CD4-positive, alpha-beta T cell treated with Interleukin-6 for 4 hours (primary cell): ENCODE results near the gene SNX1.

Experiments
- DNase-seq: peaks from one replicate; pipeline ENCODE4 v3.0.0-alpha.2; 2020; ENCODE audit warnings: mixed read lengths

The SNX1 gene

DNA sequence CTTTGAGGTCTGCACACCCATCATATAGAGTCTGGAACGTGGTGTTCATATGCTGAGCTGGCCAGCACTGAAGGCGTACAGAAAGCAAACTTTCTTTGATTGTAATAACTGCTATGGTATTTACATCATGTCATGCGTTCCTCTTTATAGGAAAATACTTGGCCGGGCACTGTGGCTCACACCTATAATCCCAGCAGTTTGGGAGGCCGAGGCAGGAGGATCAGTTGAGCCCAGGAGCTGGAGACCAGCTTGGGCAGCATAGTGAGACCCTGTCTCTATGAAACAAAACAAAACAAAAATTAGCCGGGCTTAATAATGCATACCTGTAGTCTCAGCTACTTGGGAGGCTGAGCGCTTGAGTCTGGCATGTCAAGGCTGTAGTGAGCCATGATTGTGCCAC is 52.4 kb downstream of the SNX1 start:
- no peak for DNase-seq

DNA sequence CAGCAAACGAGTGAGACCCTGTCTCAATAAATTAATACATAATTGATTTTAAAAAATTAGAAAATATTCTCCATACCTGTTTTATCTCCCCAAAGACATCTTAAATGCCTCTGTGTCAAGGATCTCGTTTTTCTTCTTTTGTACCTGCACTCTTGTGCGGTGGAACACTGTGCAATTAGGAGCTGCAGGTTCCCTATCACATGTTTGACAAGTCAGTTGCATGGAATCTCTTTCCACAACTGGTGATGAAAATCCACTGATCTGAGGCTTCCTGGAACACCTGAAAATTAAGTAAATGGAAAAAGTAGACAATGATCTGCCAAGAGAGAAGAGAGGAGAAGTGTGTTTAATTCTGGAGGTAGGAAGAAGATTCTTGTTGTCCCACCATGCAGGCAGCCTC is 52.8 kb downstream of the SNX1 start:
- DNase-seq, result no peak

DNA sequence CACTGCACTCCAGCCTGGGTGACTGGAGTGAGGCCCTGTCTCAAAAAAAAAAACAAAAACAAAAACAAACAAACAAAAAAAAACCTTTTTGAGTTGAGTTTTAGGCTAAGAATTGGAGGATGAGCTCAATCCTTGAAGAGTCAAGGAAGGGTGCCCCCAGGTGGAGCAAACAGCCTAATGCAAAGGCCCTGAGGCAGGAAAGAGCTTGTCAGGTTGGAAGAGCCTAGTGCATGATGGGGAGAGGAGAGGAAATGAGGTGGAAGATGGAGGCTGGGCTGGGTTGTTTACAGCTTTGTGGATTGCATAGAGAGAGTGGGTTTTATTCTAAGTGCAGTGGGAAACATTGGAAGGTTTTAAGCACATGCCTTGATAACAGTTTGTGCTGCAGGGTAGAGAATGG is 53.6 kb downstream of the SNX1 start:
- no peak for DNase-seq

DNA sequence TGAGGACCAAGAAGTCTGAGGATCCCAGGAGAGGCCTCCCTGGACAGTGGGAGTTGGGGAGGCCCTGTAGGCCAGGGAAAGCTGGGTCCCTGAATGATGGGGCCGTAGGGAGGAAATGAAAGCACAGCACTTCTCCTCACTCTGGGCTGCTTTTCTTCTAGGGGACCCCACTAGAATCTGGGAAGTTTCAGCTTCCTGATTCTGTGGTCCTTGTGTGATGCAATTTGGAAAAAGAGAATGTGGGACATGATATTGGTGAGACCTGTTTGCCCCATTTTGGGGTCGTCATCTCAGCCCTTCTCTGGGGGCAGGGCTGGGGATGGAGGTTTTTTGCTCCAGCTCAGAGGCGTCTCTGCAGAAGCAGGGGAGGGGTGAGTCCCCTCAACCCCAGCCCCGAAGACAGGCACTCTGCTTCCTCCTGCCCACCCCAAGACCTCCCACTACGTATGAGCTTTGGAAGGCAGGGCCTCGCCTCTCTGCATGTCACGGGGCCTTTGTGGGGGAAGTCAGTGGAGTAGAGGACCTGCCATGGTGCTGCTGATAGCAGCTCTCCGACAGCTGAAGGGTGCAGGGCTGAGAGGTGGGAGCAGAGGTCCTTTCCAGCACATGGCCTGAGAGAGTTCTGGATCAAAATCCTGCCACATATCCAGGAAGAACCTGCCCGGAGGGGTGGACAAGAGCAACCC is 54.3 kb downstream of the SNX1 start:
- no peak for DNase-seq

DNA sequence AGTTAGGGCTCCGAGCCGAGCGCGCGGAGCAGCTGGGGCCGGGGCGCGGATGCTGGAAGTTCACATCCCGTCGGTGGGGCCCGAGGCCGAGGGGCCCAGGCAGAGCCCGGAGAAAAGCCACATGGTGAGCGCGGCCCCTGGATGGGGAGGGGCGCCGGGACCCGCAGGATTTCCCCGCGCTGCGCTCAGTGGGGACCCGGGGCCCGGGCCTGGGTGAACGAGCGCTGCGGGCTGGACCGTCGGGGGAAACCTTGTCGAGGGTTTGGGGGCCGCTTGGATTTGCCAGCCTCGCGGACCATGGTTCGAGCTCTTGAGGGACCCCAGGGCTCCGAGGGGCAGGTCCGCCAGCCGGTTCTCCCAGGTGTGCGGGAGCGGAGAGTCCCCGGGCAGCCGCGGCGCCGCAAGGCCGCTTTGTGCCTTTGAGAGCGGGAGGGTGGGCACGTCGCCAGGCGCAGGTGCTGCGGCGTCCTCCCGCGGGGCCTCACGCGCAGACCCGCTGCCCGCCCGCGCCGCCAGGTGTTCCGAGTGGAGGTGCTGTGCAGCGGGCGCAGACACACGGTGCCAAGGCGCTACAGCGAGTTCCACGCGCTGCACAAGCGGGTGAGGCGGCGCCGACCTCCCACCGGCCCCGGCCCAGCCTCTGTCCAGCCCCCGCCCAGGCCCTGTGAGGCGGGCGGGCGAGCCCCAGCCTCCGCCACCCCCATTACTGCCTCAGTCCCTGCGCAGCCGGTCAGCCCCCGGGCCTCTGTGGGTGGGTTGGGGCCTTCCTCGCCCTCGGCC is 56.1 kb downstream of the SNX1 start, which contains the start of gene SNX22:
Gene SNX22, plus strand, starts transcription at position 5 of the 780 bp plus-strand sequence. Its CDS starts 45 bp downstream, at position 50.
- DNase-seq, result peak; percentile 48

DNA sequence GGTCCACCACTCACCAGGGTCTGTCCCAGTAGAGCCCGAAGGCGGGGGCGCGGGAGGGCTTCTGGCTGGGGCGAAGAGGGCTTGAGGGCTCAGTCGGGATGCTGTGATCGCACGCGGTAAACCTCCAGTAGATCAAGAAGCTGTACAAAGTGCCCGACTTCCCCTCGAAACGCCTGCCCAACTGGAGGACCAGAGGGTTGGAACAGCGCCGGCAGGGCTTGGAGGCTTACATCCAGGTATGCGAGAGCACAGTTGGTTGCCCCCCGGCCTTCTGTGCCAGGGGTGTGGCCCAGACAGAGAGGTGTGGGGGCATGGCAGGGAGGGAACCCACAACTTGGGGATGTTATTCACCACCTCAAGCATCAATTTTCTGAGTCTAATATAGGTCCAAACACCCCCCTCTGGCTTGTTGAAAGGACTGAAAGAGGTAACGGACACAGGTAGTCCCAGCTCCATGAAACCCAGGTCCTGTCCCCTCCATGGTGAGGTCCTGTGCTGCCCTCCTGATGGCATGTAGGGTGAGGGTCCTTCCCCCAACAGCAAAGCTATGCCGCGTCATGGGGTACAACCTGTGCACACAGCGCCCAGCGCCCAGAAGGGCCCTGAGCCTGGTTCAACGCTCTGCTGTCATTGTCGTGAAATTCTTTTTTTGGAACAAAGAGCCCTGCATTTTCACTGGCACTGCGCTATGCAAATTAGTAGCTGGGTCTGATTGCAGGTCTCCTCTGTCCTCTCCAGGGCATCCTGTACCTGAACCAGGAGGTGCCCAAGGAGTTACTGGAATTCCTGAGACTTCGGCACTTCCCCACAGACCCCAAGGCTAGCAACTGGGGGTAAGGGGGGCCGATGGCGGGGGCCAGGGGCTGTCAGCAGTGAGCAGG is 57.0 kb downstream of the SNX1 start:
- DNase-seq, result peak; percentile 15

DNA sequence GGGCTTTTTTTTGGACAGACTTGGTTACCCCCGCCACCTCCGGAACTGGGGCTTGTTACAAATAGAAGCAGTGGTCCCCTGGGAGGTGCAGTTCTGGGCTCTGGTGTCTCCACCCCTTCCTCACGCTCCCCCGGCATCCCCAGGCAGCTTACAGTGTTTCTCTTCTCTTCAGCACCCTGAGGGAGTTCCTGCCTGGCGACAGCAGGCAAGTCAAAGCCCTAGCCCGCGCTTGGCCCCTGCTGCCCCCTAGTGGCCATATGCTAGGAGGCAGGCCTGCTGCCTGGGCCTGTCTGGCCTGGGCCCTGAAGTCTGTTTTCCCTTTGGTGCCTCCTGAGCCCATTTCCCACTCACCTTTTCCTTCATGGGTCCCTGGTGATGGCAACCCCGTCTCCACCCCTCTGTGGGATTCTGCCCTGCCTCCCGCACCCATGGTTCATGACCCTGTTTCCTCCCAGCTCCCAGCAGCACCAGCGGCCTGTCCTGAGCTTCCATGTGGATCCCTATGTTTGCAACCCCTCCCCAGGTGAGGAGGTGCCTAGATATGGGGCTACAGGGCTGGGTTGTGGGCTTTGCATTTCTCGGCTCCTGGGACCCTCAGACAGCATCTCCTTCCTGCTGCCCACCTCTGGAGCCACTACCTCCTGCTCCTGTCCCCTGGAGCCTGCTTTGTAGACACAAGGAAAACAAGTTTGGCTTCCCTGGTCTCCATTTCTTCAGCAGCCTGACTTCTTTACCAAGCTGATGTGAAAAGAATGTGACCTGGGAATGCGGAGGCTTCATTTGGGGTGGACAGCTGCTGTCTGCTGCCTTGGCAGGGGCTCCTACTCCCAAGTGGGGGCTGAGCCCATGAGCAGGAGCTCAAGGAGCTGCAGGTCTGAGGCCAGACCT is 57.9 kb downstream of the SNX1 start:
- DNase-seq, result peak; percentile 92

DNA sequence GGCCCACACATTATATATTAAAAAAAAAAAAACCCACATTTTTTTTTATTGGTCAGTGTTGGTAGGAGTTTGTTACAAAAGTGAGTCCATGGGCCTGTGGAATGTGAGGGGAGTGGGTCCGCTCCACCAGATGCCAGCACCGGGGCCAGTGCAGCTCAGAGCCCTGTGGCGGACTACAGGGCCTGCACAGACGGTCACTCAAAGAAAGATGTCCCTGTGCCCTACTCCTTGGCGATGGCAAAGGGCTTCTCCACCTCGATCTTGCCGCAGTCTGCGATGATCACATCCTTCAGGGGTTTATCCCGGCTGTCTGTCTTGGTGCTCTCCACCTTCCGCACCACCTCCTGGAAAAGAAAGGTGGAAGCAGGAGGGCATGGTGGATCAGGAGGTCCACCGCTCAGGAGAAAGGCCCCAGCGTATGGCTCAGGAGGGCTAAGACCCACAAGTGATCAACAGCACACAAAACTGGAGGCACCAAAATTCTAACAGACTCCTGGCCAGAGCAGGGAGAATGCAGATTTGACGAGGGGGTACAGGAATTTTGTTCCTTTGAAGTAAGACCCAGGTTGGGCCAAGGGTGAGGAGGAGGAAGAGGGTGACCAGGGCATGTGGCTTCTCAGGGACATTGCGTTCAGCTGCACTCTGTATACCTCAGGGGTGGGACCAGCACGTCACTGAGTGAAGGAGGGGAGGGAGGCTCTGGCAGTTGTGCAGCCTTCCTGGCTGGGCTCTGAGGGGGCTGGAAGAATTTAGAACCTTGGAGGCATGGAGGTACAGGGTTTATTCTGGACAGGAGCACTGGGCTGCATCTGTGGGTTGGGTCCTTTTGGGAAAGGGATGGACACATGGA is 60.2 kb downstream of the SNX1 start:
- no peak for DNase-seq

DNA sequence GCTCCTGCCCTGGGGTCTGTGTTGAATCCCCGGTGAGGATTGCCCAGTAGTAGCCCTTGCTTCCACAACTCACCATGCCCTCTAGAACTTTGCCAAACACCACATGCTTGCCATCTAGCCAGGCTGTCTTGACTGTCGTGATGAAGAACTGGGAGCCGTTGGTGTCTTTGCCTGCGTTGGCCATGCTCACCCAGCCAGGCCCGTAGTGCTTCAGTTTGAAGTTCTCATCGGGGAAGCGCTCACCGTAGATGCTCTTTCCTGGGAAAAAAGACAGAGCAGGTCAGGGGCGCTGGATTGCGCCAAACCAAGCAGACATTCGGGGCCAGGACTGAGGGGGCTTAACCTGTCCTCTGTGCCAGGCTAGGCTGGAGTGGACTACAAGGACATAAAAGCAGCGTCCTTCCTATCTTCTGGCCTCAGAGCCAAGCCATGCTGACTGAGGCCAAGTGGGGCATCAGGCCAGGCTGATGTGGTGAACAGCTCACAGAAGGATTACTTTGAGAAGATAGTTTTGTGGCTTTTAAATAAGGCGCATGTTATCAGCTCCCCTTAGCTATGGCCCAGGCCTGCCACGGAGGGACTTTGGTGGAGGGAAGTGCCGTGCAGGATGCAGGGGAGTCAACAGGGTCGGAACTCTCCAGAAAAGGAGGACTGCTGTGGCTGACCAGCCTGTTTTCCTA is 61.0 kb downstream of the SNX1 start:
- no peak for DNase-seq

DNA sequence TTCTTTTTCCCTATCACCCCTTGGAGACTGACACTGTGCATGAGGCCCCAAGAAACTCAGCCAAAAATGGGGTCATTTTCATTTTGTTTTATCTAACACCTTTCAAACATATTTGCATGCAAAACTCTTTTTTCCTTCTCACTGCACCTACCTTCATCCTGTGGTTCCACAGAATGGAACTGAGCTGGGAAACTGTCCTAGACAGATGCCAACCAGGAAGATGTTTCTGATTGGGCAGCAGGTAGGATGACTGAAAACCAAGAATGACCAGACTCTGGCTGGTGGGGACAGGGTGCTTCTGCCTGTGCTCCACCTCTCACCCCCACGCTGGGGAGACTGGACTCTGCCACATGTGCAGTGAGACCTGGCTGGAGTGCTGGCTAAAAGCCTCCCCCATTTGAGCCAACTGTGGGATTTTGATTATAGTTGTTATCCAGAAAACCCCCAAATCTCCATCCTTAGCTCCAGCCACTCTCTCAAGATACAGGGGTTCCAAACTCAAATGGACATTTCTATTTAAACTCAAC is 61.9 kb downstream of the SNX1 start:
- no peak for DNase-seq

DNA sequence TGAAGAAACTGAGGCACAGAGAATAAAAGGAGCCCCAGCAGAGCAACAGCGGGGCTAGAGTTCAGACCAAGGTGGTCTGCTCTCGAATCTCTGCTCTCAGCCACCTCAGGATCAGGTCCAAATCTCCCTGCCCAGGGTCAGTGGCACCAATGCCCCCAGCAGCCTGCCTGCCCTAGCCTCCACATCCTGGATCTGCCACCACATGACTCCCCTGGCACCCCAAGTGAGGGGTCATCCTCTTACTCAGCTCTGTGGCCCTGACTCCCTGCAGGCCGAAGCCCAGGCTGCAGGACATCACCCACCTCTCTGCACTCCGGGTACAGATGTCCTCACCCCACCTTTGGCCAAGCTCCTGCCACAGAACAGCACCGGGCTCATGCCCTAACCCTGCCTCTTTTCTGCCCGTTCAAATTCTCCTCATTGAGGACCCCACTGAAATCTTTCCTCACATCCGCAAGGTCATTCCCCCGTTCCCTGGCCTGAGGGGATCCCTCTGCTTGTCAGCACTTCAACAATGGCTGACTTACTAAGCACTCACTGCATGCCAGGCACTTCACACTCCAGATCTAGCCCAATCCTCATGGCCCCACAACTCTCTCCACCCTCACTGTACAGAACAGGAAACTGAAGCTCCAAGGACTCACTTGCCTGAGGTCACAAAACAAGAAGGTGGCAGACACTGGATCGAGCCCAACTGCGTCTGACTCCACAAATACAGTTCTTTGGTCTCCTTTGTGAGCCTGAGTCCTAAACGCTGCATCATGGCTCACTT is 62.8 kb downstream of the SNX1 start:
- DNase-seq, result no peak

DNA sequence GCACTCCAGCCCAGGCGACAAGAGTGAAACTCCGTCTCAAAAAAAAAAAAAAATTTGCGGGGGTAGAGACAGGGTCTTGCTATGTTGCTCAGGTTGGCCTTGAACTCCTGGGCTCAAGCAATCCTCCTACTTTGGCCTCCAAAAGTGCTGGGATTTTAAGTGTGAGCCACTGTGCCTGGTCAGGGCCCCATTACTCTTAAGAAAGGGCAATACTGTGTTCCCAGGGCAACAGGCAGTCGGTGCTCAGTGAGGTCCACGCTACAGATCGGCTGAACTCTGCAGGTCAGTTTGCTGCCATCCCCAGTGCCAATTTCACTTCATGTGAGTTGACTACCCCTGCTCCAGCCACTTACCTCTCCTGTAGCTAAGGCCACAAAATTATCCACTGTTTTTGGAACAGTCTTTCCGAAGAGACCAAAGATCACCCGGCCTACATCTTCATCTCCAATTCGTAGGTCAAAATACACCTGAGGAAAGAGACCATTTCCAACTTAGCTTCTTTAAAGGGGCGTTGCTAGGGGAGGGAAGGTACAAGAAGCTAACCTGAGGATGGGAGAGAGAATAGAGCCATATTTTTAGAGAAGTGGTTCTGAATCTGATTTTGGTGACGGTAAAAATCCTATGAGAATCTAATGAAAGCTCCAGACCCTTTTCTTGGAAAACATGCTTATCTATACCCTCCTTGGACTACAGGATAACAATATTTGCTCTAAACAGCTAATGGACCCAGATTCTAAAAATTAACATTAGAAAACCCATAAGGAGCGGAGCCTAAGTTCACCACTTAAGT is 66.1 kb downstream of the SNX1 start:
- DNase-seq, result no peak

DNA sequence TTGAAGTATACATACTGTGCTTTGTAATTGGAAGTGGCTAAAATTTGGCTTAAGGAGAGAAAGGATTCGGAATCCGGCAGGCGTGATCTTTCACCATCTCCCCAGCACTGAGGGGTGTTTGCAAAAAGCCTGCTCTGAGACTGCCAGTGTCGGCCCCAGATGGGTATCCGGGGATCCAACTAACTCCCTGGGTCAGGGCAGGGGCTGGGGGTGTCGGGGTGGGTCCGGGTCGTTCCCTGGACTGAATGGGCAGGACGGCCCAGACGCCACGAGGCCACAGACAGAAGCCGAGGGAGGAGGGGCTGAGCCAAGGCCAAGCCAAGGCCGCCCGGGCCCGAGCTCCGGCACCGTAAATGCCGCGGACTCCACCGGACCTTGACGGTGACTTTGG is 66.7 kb downstream of the SNX1 start:
- DNase-seq, result no peak

DNA sequence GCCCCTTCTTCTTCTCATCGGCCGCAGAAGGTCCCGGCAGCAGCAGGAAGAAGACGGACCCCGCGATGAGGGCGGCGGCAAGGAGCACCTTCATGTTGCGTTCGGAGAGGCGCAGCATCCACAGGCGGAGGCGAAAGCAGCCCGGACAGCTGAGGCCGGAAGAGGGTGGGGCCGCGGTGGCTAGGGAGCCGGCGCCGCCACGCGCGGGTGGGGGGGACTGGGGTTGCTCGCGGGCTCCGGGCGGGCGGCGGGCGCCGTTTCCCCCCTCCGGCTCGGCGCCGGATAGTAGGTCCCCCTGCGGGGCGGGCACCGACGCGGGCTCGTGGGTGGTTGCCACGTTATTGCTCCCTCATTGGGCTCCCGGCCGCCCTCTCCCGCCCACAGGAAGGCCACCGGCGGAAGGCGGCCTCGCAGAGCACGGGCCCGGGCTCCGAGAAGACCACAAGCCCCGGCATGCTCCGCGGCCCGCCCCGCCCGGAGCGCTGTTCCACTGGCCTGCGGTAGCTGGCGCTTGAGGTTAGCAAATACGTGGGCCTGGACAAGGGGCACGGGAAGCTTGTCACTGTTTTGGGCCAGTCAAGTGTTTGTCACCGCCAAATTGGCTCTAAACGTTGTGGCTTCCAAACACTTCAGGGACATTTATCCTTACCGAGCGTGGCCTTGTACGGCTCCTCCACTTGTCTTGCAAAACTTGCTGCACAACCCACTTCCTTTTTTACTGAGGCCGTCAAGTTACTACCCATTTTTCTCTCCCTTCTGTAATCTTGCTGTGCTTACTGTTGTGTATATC is 67.3 kb downstream of the SNX1 start, which contains the start of gene PPIB:
Gene PPIB, minus strand, starts transcription at position 154 of the 790 bp plus-strand sequence. Its CDS starts 36 bp downstream, at position 118.
- DNase-seq, result peak; percentile 98

DNA sequence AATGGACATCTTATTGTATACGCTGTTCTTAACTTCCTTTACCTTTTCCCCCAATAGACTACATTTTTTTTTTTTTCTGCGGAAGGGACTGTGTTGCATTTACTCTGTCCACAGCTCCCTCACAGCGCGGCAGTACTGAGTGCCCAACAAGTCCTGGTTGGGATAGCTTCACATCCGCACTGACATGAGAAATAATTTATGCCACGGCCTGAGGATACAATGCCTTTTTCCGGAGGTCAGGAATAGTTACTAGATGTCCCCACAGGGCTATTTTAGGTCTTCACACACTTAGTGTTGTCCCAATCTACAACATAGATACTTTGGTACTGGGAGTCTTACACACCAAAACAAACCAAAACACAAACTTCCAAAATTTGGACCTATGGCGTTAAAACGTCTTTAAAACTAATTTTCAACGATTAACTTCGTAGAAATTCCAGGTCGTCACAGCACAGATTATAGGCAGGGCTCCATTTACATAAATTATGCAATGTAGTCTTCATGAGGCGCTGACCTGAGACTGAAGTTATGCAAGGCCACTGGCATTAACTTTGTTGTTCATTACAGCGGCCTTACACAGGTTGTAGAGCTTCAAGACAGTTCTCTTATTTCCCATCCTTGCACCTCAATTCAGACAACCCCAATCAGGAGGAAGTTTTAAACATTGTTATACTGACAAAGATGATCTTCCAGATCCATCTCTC is 68.0 kb downstream of the SNX1 start:
- peak; percentile 30 for DNase-seq

DNA sequence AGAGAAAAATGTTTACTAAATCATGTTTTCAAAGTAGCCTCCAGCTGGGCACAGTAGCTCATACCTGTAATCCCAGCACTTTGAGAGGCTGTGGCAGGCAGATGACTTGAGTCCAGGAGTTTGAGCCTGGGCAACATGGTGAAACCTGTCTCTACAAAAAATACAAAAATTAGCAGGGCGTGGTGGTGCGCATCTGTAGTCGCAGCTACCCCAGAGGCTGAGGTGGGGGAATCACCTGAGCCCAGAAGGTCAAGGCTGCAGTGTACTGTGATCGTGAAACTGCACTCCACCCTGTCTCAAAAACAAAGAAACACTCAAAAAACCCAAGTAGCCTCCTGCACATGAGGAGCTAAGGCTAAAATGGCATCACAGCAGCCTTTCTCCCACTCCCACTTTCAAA is 68.7 kb downstream of the SNX1 start:
- DNase-seq, result no peak
